HG03045 (cell line): Measurements from ENCODE around the gene FBXL7.

Experiments
- ATAC-seq: cut with Tn5 transposase; IDR thresholded peaks from one replicate; pipeline ENCODE4 v1.9.1; 2021; ENCODE audit warnings: mild to moderate bottlenecking, moderate library complexity; ENCODE audit not compliant: unreplicated experiment

Gene FBXL7

DNA sequence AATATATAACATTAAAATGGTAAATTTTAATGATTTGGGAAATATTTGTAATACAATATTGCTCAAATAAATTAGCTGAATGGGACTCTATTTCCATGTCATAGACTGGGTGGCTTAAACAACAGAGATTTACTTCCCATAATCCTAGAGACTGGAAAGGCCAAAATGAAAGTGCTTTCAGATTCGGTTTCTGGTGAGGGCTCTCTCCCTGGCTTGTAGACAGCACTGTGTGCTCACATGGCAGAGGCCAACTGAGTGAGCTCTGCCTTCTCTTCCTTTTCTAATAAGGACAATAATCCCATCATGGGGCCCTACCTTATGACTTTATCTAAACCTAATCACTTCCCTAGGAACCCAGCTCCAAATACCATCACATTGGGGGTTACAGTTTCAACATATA lies 483.4 kb downstream of the FBXL7 start:
- ATAC-seq = no peak
